SK-N-SH (cell line): Measurements from ENCODE around the gene SSRP1. TPM values are rescaled to one million over a fixed set of nuclear protein-coding genes. Genes with fewer than 3 reads are reported as not detected.

Experiments
- CTCF ChIA-PET: fragments of 300-600, 350-600 bp; formaldehyde crosslinking; extraction: SDS; loops from one replicate; lab custom pipeline; 2021; lab: Yijun Ruan, JAX
- POLR2A ChIA-PET: fragments of 350-600 bp; sonication (Branson Sonifier 250); formaldehyde crosslinking; extraction: SDS; loops from one replicate; lab custom pipeline; 2020; ENCODE audit warnings: antibody characterized with exemption, inconsistent platforms; lab: Yijun Ruan, JAX
- DNase-seq: peaks from one replicate; pipeline ENCODE4 v3.0.0; 2012
- H2AFZ ChIP-seq: fragments of 200-600 bp; sonication (generic); 2 replicates; pipeline ENCODE4 v1.8.1; 2016; ENCODE audit warnings: antibody characterized with exemption, mild to moderate bottlenecking, low read depth
- H3F3A ChIP-seq: fragments of 200-600 bp; sonication (generic); replicated peaks from 2 replicates; pipeline ENCODE3; 2016; ENCODE audit warnings: antibody characterized with exemption, mild to moderate bottlenecking; ENCODE audit not compliant: insufficient read depth
- H3K27ac ChIP-seq, 2 experiments: fragments of 200-500 bp in 1 of 2; fragments of 200-600 bp in 1 of 2; sonication (Bioruptor generic) in 1 of 2; sonication (generic), shearing (Covaris generic) in 1 of 2; 2 replicates each; pipeline versions ENCODE4 v1.5.1 to v1.6.1; 2014 to 2016; ENCODE audit warnings: low read depth in 2 of 2, inconsistent platforms in 1 of 2, low read length in 1 of 2, mild to moderate bottlenecking in 1 of 2, mixed read lengths in 1 of 2
- H3K27me3 ChIP-seq: fragments of 200-600 bp; sonication (generic), shearing (Covaris generic); 2 replicates; pipeline ENCODE4 v1.6.1; 2016; ENCODE audit warnings: mixed run types; ENCODE audit not compliant: insufficient read depth
- H3K36me3 ChIP-seq, 2 experiments: fragments of 200-500 bp in 1 of 2; fragments of 200-600 bp in 1 of 2; sonication (Bioruptor generic) in 1 of 2; sonication (generic) in 1 of 2; replicated peaks in 1 of 2; 2 replicates each; pipeline versions ENCODE3 to v1.5.1; 2014 to 2016; ENCODE audit warnings: low read length in 1 of 2, mild to moderate bottlenecking in 1 of 2; ENCODE audit not compliant: insufficient read depth in 2 of 2, control insufficient read depth in 1 of 2
- H3K4me1 ChIP-seq, 2 experiments: fragments of 200-500 bp in 1 of 2; fragments of 200-600 bp in 1 of 2; sonication (Bioruptor generic) in 1 of 2; sonication (generic), shearing (Covaris generic) in 1 of 2; 2 replicates each; pipeline versions ENCODE4 v1.5.1 to v1.6.1; 2014 to 2016; ENCODE audit warnings: low read depth in 1 of 2, low read length in 1 of 2, mixed run types in 1 of 2; ENCODE audit not compliant: insufficient read depth in 2 of 2, control insufficient read depth in 1 of 2
- H3K4me2 ChIP-seq: fragments of 200-600 bp; sonication (generic), shearing (Covaris generic); 2 replicates; pipeline ENCODE4 v1.6.1; 2017; ENCODE audit warnings: mixed run types
- H3K4me3 ChIP-seq, 2 experiments: fragments of 200-500 bp in 1 of 2; fragments of 200-600 bp in 1 of 2; sonication (Bioruptor generic) in 1 of 2; sonication (generic), shearing (Covaris generic) in 1 of 2; 2 replicates each; pipeline versions ENCODE4 v1.5.1 to v1.8.1; 2014 to 2016; ENCODE audit warnings: low read depth in 2 of 2, inconsistent platforms in 1 of 2, low read length in 1 of 2, mild to moderate bottlenecking in 1 of 2, mixed read lengths in 1 of 2, moderate library complexity in 1 of 2
- H3K79me2 ChIP-seq: fragments of 200-600 bp; sonication (generic); 2 replicates; pipeline ENCODE4 v1.8.1; 2017; ENCODE audit warnings: mild to moderate bottlenecking; ENCODE audit not compliant: insufficient read depth
- H3K9ac ChIP-seq: fragments of 200-600 bp; sonication (generic); 2 replicates; pipeline ENCODE4 v1.6.1; 2017; ENCODE audit warnings: mixed run types
- H3K9me2 ChIP-seq: fragments of 200-600 bp; sonication (generic); 2 replicates; pipeline ENCODE4 v1.6.1; 2017; ENCODE audit warnings: mixed run types
- H3K9me3 ChIP-seq: fragments of 200-600 bp; sonication (generic); 2 replicates; pipeline ENCODE4 v1.6.1; 2017; ENCODE audit warnings: mixed run types, mild to moderate bottlenecking, moderate library complexity
- H4K20me1 ChIP-seq: fragments of 200-600 bp; sonication (generic); 2 replicates; pipeline ENCODE4 v1.6.1; 2017; ENCODE audit warnings: mild to moderate bottlenecking, mixed run types; ENCODE audit not compliant: insufficient read depth
- CHD2 ChIP-seq: fragments of 150-350 bp; IDR thresholded peaks from 2 replicates; pipeline ENCODE4 v1.6.1; 2018; ENCODE audit warnings: low read length; ENCODE audit not compliant: partially characterized antibody
- CTCF ChIP-seq: fragments of 200-600 bp; sonication (generic); IDR thresholded peaks from 2 replicates; pipeline ENCODE4 v1.6.1; 2017; ENCODE audit warnings: antibody characterized with exemption, mild to moderate bottlenecking, moderate library complexity
- ELF1 ChIP-seq: IDR thresholded peaks from 2 replicates; pipeline ENCODE4 v1.4.0; 2012
- EP300 ChIP-seq, 2 experiments: IDR thresholded peaks; 2 replicates each; pipeline versions ENCODE4 v1.4.0 to v1.6.1; 2012; ENCODE audit warnings: borderline replicate concordance in 1 of 2, low read depth in 1 of 2, low read length in 1 of 2
- EZH2phosphoT487 ChIP-seq: fragments of 200-600 bp; sonication (generic); IDR thresholded peaks from 2 replicates; pipeline ENCODE4 v1.6.1; 2017; ENCODE audit warnings: low read depth, mixed run types, mild to moderate bottlenecking, antibody characterized with exemption, moderate library complexity, borderline replicate concordance
- FOXM1 ChIP-seq: IDR thresholded peaks from 2 replicates; pipeline ENCODE4 v1.4.0; 2012; ENCODE audit warnings: low read depth, mild to moderate bottlenecking
- GABPA ChIP-seq: IDR thresholded peaks from 2 replicates; pipeline ENCODE4 v1.4.0; 2012; ENCODE audit warnings: low read depth, mild to moderate bottlenecking
- IRF3 ChIP-seq: fragments of 150-350 bp; IDR thresholded peaks from 2 replicates; pipeline ENCODE4 v1.6.1; 2016; ENCODE audit warnings: mild to moderate bottlenecking, low read depth, low read length
- JUND ChIP-seq: IDR thresholded peaks from 2 replicates; pipeline ENCODE4 v1.4.0; 2012
- MXI1 ChIP-seq: IDR thresholded peaks from 2 replicates; pipeline ENCODE4 v1.6.1; 2012; ENCODE audit warnings: mild to moderate bottlenecking, low read depth, low read length, improper control_type of control experiment
- NFIC ChIP-seq: IDR thresholded peaks from 2 replicates; pipeline ENCODE4 v1.4.0; 2012; ENCODE audit warnings: borderline replicate concordance
- NRF1 ChIP-seq: IDR thresholded peaks from 2 replicates; pipeline ENCODE4 v1.6.1; 2012; ENCODE audit warnings: low read depth, mild to moderate bottlenecking, low read length
- PBX3 ChIP-seq: IDR thresholded peaks from 2 replicates; pipeline ENCODE4; 2012
- REST ChIP-seq: IDR thresholded peaks from 2 replicates; pipeline ENCODE4 v1.6.1; 2012; ENCODE audit warnings: mild to moderate bottlenecking, low read depth, low read length, moderate library complexity
- RXRA ChIP-seq: IDR thresholded peaks from 2 replicates; pipeline ENCODE4 v1.4.0; 2012; ENCODE audit warnings: low read depth, mild to moderate bottlenecking, borderline replicate concordance
- SMC3 ChIP-seq: IDR thresholded peaks from 2 replicates; pipeline ENCODE4 v1.6.1; 2012; ENCODE audit warnings: low read depth, low read length, improper control_type of control experiment
- TAF1 ChIP-seq: IDR thresholded peaks from 2 replicates; pipeline ENCODE4 v1.6.1; 2012; ENCODE audit warnings: low read depth, mild to moderate bottlenecking, low read length, moderate library complexity, borderline replicate concordance
- YY1 ChIP-seq: IDR thresholded peaks from 2 replicates; pipeline ENCODE4 v1.4.0; 2012; ENCODE audit warnings: low read depth, mild to moderate bottlenecking
- WGBS: methylation state at CpG from one replicate; pipeline ENCODE4 v1.1.6; 2017; ENCODE audit warnings: low lambda C conversion rate; 5-methylcytosine and 5-hydroxymethylcytosine counted together
- polyA plus RNA-seq, 3 experiments: library from polyadenylated mRNA; depleted of rRNA; stranded (reverse); fragments of >200 nt; gene quantifications; 2 replicates each; pipeline ENCODE4 v1.2.3, GENCODE V29; 2012

The SSRP1 gene
- polyA plus RNA-seq, 1 of the 3 experiments (the other 2 are of a cell fraction), result 137 TPM

GRCh38 chr11:57320067-57320718 is 15.5 kb downstream of the SSRP1 start:
- peaks cover 25 to 36% of the 10 kb centered on the region in 2 experiments for H3K4me1 ChIP-seq

GRCh38 chr11:57318178-57318577 is 17.5 kb downstream of the SSRP1 start:
- no peak overlapping the region; a peak in 1 of 4 replicates for H3K27ac ChIP-seq

More at GRCh38 chr11:57320067-57320718, 15.5 kb downstream of the SSRP1 start:
- POLR2A ChIA-PET, result no interaction called here
- H3K9ac ChIP-seq, result no peak overlapping the region
- no peak overlapping the region for H3K4me3 ChIP-seq
- no peaks in the 10 kb centered on the region for H3K9me3 ChIP-seq
- H3F3A ChIP-seq, result peaks cover 17% of the 10 kb centered on the region
- H3K27me3 ChIP-seq, result no peaks in the 10 kb centered on the region
- H3K4me2 ChIP-seq, result 0 out of 2 replicates have a peak overlapping the region, but pooled peaks have one; percentile 91
- H3K36me3 ChIP-seq, result peaks cover 27 to 33% of the 10 kb centered on the region in 2 experiments
- peaks cover 59% of the 10 kb centered on the region for H3K79me2 ChIP-seq
- no peak overlapping the region for H2AFZ ChIP-seq
- 90% methylated on average over 10 of the region's 22 CpGs for WGBS
- DNase-seq, result no peak
- no peaks in the 10 kb centered on the region for H3K9me2 ChIP-seq
- H4K20me1 ChIP-seq, result peaks cover 23% of the 10 kb centered on the region
- H3K27ac ChIP-seq, result no peak overlapping the region
- CTCF ChIA-PET, result interaction anchor here (1.0 to 1.9 kb wide), 2 partner anchors 140 to 173 kb away, joined by 4 to 5 read pairs; partner anchors contain the start of gene RTN4RL2
- TF ChIP-seq PBX3, result no peak

More at GRCh38 chr11:57318178-57318577, 17.5 kb downstream of the SSRP1 start:
- Histone ChIP-seq H3K9ac (no peak overlapping the region), H3F3A (peaks cover 14% of the 10 kb centered on the region), H4K20me1 (peaks cover 23% of the 10 kb centered on the region), H3K27me3 (no peaks in the 10 kb centered on the region), H3K79me2 (peaks cover 49% of the 10 kb centered on the region), H3K36me3 (peaks cover 32 to 52% of the 10 kb centered on the region in 2 experiments), H3K9me3 (no peaks in the 10 kb centered on the region), H3K4me1 (peaks cover 17 to 34% of the 10 kb centered on the region in 2 experiments), H3K4me2 (0 out of 2 replicates have a peak overlapping the region, but pooled peaks have one; percentile 21), H2AFZ (no peak overlapping the region), H3K4me3 (no peak overlapping the region), H3K9me2 (no peaks in the 10 kb centered on the region)
- TF ChIP-seq RXRA (no peak), TAF1 (no peak), EZH2phosphoT487 (no peak), GABPA (no peak), IRF3 (no peak), EP300 (IDR thresholded peaks at IDR 0.05; ENCODE audit: borderline replicate concordance in 1 of 2, low read depth in 1 of 2, low read length in 1 of 2) (no peak), JUND (no peak), FOXM1 (no peak), NRF1 (no peak), SMC3 (no peak), YY1 (no peak), ELF1 (no peak), NFIC (no peak), MXI1 (no peak), REST (no peak), CTCF (no peak), CHD2 (no peak)
- DNase-seq, result no peak
- ChIA-PET POLR2A (interaction anchor here (0.7 to 1.5 kb wide), 2 partner anchors 25 to 217 kb away, joined by 4 to 5 read pairs; no protein-coding TSS in a partner anchor), CTCF (interaction anchor here (0.6 to 1.6 kb wide), 4 partner anchors 12 to 1250 kb away, joined by 3 to 5 read pairs (median 4); no protein-coding TSS in a partner anchor)
- WGBS, result 89% methylated on average over 2 of the region's 2 CpGs
